PC-9 (cell line): ENCODE results near the gene SMIM38. TPM values are rescaled to one million over a fixed set of nuclear protein-coding genes. Genes with fewer than 3 reads are reported as not detected.

ENCODE experiments used
- BruUV-seq: library from RNA; stranded (reverse); fragments of 400-500 nt; replicated peaks from 2 replicates; lab custom pipeline; 2021; lab: Mats Ljungman, UMichigan
- CTCF ChIA-PET: fragments of 300-600 bp; sonication (Branson Sonifier 250); formaldehyde crosslinking; loops from one replicate; lab custom pipeline; 2022; ENCODE audit warnings: antibody characterized with exemption; lab: Charles Lee
- POLR2A ChIA-PET: fragments of 300-600 bp; sonication (Branson Sonifier 250); formaldehyde crosslinking; loops from one replicate; lab custom pipeline; 2022; ENCODE audit warnings: antibody characterized with exemption; ENCODE audit not compliant: unreplicated experiment; lab: Charles Lee
- DNase-seq, 2 experiments: peaks; one replicate each; pipeline versions ENCODE4 v3.0.0 to v3.0.0-alpha.2; 2015 to 2022; ENCODE audit warnings: mixed read lengths in 1 of 2
- H2AFZ ChIP-seq: fragments of 200-600 bp; sonication (generic); 2 replicates; pipeline ENCODE4 v1.8.1; 2017; ENCODE audit warnings: antibody characterized with exemption
- H3F3A ChIP-seq: fragments of 200-600 bp; sonication (generic); 2 replicates; pipeline ENCODE4 v1.8.1; 2017; ENCODE audit warnings: antibody characterized with exemption, mild to moderate bottlenecking, low read depth; ENCODE audit not compliant: insufficient read depth
- H3K27ac ChIP-seq: fragments of 200-600 bp; sonication (generic); 2 replicates; pipeline ENCODE4 v1.6.1; 2016; ENCODE audit warnings: mixed run types
- H3K27me3 ChIP-seq: fragments of 200-600 bp; sonication (generic); 2 replicates; pipeline ENCODE4 v1.6.1; 2016; ENCODE audit warnings: low read depth, mixed run types; ENCODE audit not compliant: insufficient read depth
- H3K36me3 ChIP-seq: fragments of 200-600 bp; sonication (generic); 2 replicates; pipeline ENCODE4 v1.6.1; 2016; ENCODE audit warnings: low read depth, mixed run types
- H3K4me1 ChIP-seq: fragments of 200-600 bp; sonication (generic); replicated peaks from 2 replicates; pipeline ENCODE4 v1.6.1; 2016; ENCODE audit warnings: mixed run types; ENCODE audit not compliant: insufficient read depth
- H3K4me2 ChIP-seq: fragments of 200-600 bp; sonication (generic); 2 replicates; pipeline ENCODE4 v1.6.1; 2017; ENCODE audit warnings: mixed run types
- H3K4me3 ChIP-seq: fragments of 200-600 bp; sonication (generic); 2 replicates; pipeline ENCODE4 v1.6.1; 2016; ENCODE audit warnings: mixed run types
- H3K79me2 ChIP-seq: fragments of 200-600 bp; sonication (generic); 2 replicates; pipeline ENCODE4 v1.6.1; 2017; ENCODE audit warnings: low read depth, mixed run types
- H3K9me2 ChIP-seq: fragments of 200-600 bp; sonication (generic); 2 replicates; pipeline ENCODE4 v1.8.1; 2017; ENCODE audit warnings: mild to moderate bottlenecking; ENCODE audit not compliant: insufficient read depth
- H3K9me3 ChIP-seq: fragments of 200-600 bp; sonication (generic); 2 replicates; pipeline ENCODE4 v1.8.1; 2016; ENCODE audit warnings: low read depth; ENCODE audit not compliant: insufficient read depth
- H4K20me1 ChIP-seq: fragments of 200-600 bp; sonication (generic); 2 replicates; pipeline ENCODE4 v1.8.1; 2017; ENCODE audit not compliant: insufficient read depth
- CTCF ChIP-seq: fragments of 200-600 bp; sonication (generic); conservative IDR thresholded peaks from 2 replicates; pipeline ENCODE4 v1.6.1; 2017; ENCODE audit warnings: mixed run types, antibody characterized with exemption, mild to moderate bottlenecking, moderate library complexity
- EZH2 ChIP-seq: fragments of 200-600 bp; sonication (generic); IDR thresholded peaks from 2 replicates; pipeline ENCODE4 v1.8.0; 2017; ENCODE audit warnings: antibody characterized with exemption, low read depth
- intact Hi-C: fragments of 100-400 bp; cut with micrococcal nuclease; formaldehyde crosslinking; loops from one replicate; pipeline ENCODE4 v1.10.0; 2022; ENCODE audit not compliant: unreplicated experiment
- total RNA-seq: library from RNA; stranded (reverse); gene quantifications from 2 replicates; pipeline ENCODE4 v1.2.3, GENCODE V29; 2021

Gene SMIM38
- total RNA-seq, 1 experiment from 2014 or later: 0.26 TPM

DNA sequence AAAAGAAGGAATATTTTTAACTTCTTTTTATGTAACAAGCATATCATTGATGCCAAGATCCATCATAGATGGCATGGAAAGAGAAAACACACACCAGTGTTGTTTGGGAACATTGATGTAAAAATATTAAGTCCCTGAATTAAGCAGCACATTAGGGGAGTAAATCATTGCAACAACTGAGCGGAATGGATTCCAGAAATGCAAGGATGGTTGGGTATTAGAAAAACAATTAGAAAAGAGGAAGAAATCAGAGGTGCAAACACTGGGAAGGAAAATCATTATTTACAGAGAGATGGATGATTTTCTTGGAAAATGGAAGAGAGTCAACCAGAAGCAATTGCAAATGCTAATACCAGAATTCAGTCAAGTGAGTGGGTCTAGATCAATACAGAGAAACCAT lies 8.1 kb downstream of the SMIM38 start:
- no TSS peak for BruUV-seq
- Histone ChIP-seq H3K27me3 (no peaks in the 10 kb centered on the region), H3K4me3 (no peak overlapping the region), H3F3A (peaks cover 17% of the 10 kb centered on the region; the same call in 1 of the 2 replicates), H2AFZ (no peak overlapping the region), H3K9me3 (no peaks in the 10 kb centered on the region), H3K79me2 (no peaks in the 10 kb centered on the region), H3K27ac (no peak overlapping the region), H3K4me1 (peaks cover 30% of the 10 kb centered on the region), H3K9me2 (no peaks in the 10 kb centered on the region), H4K20me1 (no peaks in the 10 kb centered on the region), H3K36me3 (no peaks in the 10 kb centered on the region), H3K4me2 (no peak overlapping the region)
- TF ChIP-seq CTCF (no peak), EZH2 (no peak)
- ChIA-PET POLR2A (no interaction called here), CTCF (no interaction called here)
- intact Hi-C loops: no loop called here
- DNase-seq: no peak

GRCh38 chr11:69164824-69165223 lies 9.1 kb downstream of the SMIM38 start:
- ChIA-PET CTCF (no interaction called here), POLR2A (no interaction called here)
- TF ChIP-seq CTCF (no peak), EZH2 (no peak)
- no TSS peak for BruUV-seq
- Histone ChIP-seq H3K36me3 (no peaks in the 10 kb centered on the region), H3K79me2 (no peaks in the 10 kb centered on the region), H3K9me2 (no peaks in the 10 kb centered on the region), H3K4me1 (peaks cover 37% of the 10 kb centered on the region), H4K20me1 (no peaks in the 10 kb centered on the region), H3K4me3 (no peak overlapping the region), H3K9me3 (no peaks in the 10 kb centered on the region), H3K27ac (no peak overlapping the region), H3F3A (peaks cover 17% of the 10 kb centered on the region; the same call in 1 of the 2 replicates), H3K4me2 (no peak overlapping the region), H2AFZ (no peak overlapping the region), H3K27me3 (no peaks in the 10 kb centered on the region)
- no peak for DNase-seq
- intact Hi-C loops: no loop called here

- no TSS peak for BruUV-seq
- no peak overlapping the region for H2AFZ ChIP-seq
- H3K4me2 ChIP-seq: peak overlapping the region; percentile 71
- H3K79me2 ChIP-seq: no peaks in the 10 kb centered on the region
- ChIA-PET POLR2A (interaction anchor here (0.6 kb wide), 1 partner anchor 407 kb away, joined by 3 read pairs; no protein-coding TSS in a partner anchor), CTCF (no interaction called here)
- no peak for TF ChIP-seq CTCF
- TF ChIP-seq EZH2: no peak
- no peaks in the 10 kb centered on the region for H3K9me2 ChIP-seq
- no peak for DNase-seq
- no peaks in the 10 kb centered on the region for H4K20me1 ChIP-seq
- H3K9me3 ChIP-seq: no peaks in the 10 kb centered on the region
- intact Hi-C loops: no loop called here
- H3K4me3 ChIP-seq: no peak overlapping the region
- H3K36me3 ChIP-seq: no peaks in the 10 kb centered on the region
- H3K4me1 ChIP-seq: peaks cover 47% of the 10 kb centered on the region
- peaks cover 17% of the 10 kb centered on the region; the same call in 1 of the 2 replicates for H3F3A ChIP-seq
- no peaks in the 10 kb centered on the region for H3K27me3 ChIP-seq
- peak overlapping the region; percentile 66; the same call in 1 of the 2 replicates for H3K27ac ChIP-seq
Measured at GRCh38 chr11:69165775-69166174, 10.0 kb downstream of the SMIM38 start.
